Measurements from ENCODE around the gene COL7A1. TPM values are rescaled to one million over a fixed set of nuclear protein-coding genes. Genes with fewer than 3 reads are reported as not detected.
A peak's percentile ranks its signal among the peaks of the same experiment; 100 is the strongest.

The COL7A1 gene
- total RNA-seq, 3 donors from 2014 or later (not counting 1 experiment from before 2014, with no cell fraction given), result 0.54 to 1.7 (median 1.4) TPM

DNA sequence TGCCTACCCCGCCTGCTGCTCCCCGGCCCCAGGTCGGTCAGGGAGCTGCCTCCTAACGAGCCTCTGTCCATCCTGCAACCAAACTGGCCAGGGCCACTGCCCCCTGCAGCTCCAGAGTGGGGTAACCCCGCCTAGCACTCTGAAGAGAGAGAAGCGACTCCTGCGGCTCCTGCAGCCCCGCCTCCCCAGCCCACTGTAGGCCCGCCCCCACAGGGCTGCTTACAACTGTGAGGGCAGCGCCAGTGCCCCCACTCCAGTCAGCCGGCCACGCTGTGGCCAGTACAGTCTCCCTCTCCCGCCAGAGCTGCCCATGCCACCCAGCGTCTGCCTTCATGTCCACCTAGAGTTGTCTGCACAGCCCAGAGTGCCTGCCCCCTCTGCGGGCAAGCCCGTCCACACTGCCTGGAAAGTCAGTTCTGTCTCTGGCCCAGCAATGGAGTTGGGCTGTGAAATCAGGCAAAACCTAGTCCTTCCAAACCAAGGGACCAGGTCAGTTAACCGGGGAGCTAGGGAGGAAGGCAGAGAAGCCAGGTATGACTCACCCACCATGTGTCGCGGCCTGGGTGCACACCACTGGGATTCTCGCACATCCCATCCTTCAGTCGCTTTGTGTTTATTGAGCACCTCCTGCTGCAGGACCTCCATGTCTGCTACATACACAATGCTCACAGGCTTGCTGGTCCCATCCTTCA is 33.9 kb downstream of the COL7A1 start:
- Mint-ChIP-seq H3K27ac (peak overlapping the region in 1 of 2 donors; percentile 35), H3K4me1 (peaks cover 28 to 71% of the 10 kb centered on the region in 2 donors), H3K36me3 (no peaks in the 10 kb centered on the region), H3K4me3 (no peak overlapping the region), H3K27me3 (ENCODE audit: low read depth in 2 of 2) (no peaks in the 10 kb centered on the region), H3K9me3 (no peaks in the 10 kb centered on the region)
- ATAC-seq, result no peak
- no peak overlapping the region for H3K4me3 ChIP-seq (ENCODE audit: low read length)
- H3K4me1 ChIP-seq (ENCODE audit: control insufficient read depth, insufficient read depth, low read length), result peaks cover 74% of the 10 kb centered on the region
- no peaks in the 10 kb centered on the region for H3K9me3 ChIP-seq (ENCODE audit: control insufficient read depth, insufficient read depth, low read length)
- H3K27ac ChIP-seq (ENCODE audit: low read length), result no peak overlapping the region
- TF ChIP-seq, protein P1, sequence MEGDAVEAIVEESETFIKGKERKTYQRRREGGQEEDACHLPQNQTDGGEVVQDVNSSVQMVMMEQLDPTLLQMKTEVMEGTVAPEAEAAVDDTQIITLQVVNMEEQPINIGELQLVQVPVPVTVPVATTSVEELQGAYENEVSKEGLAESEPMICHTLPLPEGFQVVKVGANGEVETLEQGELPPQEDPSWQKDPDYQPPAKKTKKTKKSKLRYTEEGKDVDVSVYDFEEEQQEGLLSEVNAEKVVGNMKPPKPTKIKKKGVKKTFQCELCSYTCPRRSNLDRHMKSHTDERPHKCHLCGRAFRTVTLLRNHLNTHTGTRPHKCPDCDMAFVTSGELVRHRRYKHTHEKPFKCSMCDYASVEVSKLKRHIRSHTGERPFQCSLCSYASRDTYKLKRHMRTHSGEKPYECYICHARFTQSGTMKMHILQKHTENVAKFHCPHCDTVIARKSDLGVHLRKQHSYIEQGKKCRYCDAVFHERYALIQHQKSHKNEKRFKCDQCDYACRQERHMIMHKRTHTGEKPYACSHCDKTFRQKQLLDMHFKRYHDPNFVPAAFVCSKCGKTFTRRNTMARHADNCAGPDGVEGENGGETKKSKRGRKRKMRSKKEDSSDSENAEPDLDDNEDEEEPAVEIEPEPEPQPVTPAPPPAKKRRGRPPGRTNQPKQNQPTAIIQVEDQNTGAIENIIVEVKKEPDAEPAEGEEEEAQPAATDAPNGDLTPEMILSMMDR (IDR thresholded peaks at IDR 0.05), result no peak
- WGBS (ENCODE audit: insufficient coverage), result 37% methylated on average over 21 of the region's 21 CpGs
- H3K36me3 ChIP-seq (ENCODE audit: control insufficient read depth, insufficient read depth, low read length), result no peaks in the 10 kb centered on the region
- no peaks in the 10 kb centered on the region for H3K27me3 ChIP-seq (ENCODE audit: control insufficient read depth, insufficient read depth, low read length)
- no peak for DNase-seq
- intact Hi-C loops (cut with micrococcal nuclease), result no loop called here

DNA sequence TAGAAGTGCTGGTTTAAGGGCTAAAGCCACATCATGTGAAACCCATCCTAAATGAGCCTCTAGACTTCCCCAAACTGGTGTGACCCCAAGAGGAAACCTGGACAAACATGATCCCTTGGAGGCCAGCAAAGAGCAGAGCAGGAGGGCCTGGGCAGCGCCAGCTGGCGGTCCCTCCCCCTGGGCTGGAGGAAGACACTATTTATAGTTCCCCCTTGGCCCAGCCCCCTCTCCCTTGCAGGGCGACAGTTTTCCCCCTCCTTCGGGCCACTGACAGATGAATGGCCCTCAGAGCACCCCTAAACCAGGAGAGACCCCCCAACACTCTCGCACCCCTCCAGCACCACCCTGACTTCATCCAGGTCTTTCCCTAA is 34.5 kb downstream of the COL7A1 start:
- no peak for ATAC-seq
- H3K4me1 Mint-ChIP-seq, result peaks cover 28 to 65% of the 10 kb centered on the region in 2 donors
- peak overlapping the region in 1 of 2 donors; percentile 35 for H3K27ac Mint-ChIP-seq
- no peak overlapping the region for H3K4me3 ChIP-seq (ENCODE audit: low read length)
- TF ChIP-seq, protein P1 (IDR thresholded peaks at IDR 0.05), result no peak
- H3K4me1 ChIP-seq (ENCODE audit: control insufficient read depth, insufficient read depth, low read length), result peaks cover 74% of the 10 kb centered on the region
- no peaks in the 10 kb centered on the region for H3K36me3 ChIP-seq (ENCODE audit: control insufficient read depth, insufficient read depth, low read length)
- intact Hi-C loops (cut with micrococcal nuclease), result no loop called here
- no peaks in the 10 kb centered on the region for H3K9me3 ChIP-seq (ENCODE audit: control insufficient read depth, insufficient read depth, low read length)
- H3K27me3 Mint-ChIP-seq (ENCODE audit: low read depth in 2 of 2), result no peaks in the 10 kb centered on the region
- H3K4me3 Mint-ChIP-seq, result no peak overlapping the region
- no peaks in the 10 kb centered on the region for H3K27me3 ChIP-seq (ENCODE audit: control insufficient read depth, insufficient read depth, low read length)
- no peaks in the 10 kb centered on the region for H3K9me3 Mint-ChIP-seq
- 11% methylated on average over 5 of the region's 5 CpGs for WGBS (ENCODE audit: insufficient coverage)
- DNase-seq, result no peak
- no peak overlapping the region for H3K27ac ChIP-seq (ENCODE audit: low read length)
- no peaks in the 10 kb centered on the region for H3K36me3 Mint-ChIP-seq

DNA sequence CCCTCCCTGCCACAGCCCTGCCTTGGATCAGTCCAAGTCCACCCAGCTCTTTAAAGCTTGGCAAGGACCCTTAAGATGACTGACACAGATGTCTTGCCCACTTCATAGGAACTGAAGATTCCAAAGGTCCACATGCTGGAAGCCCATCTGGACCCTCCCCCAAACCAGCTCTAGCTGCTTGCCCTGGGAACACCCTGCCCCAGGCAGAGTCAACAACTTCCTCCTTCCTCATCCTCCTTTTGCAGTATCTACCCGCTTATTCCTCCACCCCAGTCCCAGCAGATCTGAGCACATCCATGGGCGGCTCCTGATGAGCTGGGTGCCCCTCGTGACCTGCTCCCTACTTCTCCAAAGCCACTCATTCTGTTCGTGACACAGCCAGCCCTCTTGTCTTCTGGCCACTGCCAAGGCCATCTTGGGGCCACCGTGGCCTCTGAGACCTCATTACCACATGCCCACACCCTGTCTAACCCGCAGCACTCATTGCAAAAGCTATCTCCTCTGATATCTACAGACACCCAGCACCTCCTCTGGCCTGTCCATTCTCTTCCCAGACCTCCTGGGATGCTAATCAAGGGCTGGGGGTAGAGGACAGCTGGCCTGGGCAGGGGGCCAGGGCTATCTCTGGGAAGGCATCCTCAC is 36.5 kb downstream of the COL7A1 start:
- H3K27ac ChIP-seq (ENCODE audit: low read length), result peak overlapping the region; percentile 44
- peaks cover 57% of the 10 kb centered on the region for H3K4me1 ChIP-seq (ENCODE audit: control insufficient read depth, insufficient read depth, low read length)
- no peaks in the 10 kb centered on the region for H3K9me3 Mint-ChIP-seq
- DNase-seq, result peak in 1 of 2 donors; percentile 27
- H3K36me3 Mint-ChIP-seq, result no peaks in the 10 kb centered on the region
- H3K36me3 ChIP-seq (ENCODE audit: control insufficient read depth, insufficient read depth, low read length), result no peaks in the 10 kb centered on the region
- no peaks in the 10 kb centered on the region for H3K27me3 ChIP-seq (ENCODE audit: control insufficient read depth, insufficient read depth, low read length)
- 58% methylated on average over 6 of the region's 6 CpGs for WGBS (ENCODE audit: insufficient coverage)
- H3K4me3 Mint-ChIP-seq, result peak overlapping the region; percentile 55
- ATAC-seq, result no peak
- no peak overlapping the region for H3K4me3 ChIP-seq (ENCODE audit: low read length)
- intact Hi-C loops (cut with micrococcal nuclease), result no loop called here
- TF ChIP-seq, protein P1 (IDR thresholded peaks at IDR 0.05), result peak; percentile 42
- peaks cover 20 to 47% of the 10 kb centered on the region in 2 donors for H3K4me1 Mint-ChIP-seq
- no peaks in the 10 kb centered on the region for H3K9me3 ChIP-seq (ENCODE audit: control insufficient read depth, insufficient read depth, low read length)
- peak overlapping the region; percentile 61 to 66 for H3K27ac Mint-ChIP-seq
- no peaks in the 10 kb centered on the region for H3K27me3 Mint-ChIP-seq (ENCODE audit: low read depth in 2 of 2)

Measured in natural killer cell (primary cell).